ENCODE results near the gene CHST10. TPM values are rescaled to one million over a fixed set of nuclear protein-coding genes. Genes with fewer than 3 reads are reported as not detected.
"Not testable (repeated sequence)": the region's sequence is repeated elsewhere in the genome, so short reads cannot be mapped to it uniquely, and the experiment has no call there.

The CHST10 gene
- total and polyA plus RNA-seq, 9 donors = 10.6 to 16.4 (median 13.1) TPM

- H3K36me3 ChIP-seq (ENCODE audit: control insufficient read depth, insufficient read depth, low read length); H3K4me3 ChIP-seq (ENCODE audit: low read length); H3K4me1 ChIP-seq (ENCODE audit: control insufficient read depth, insufficient read depth, low read length); H3K9me3 ChIP-seq (replicated peaks; ENCODE audit: control insufficient read depth, low read depth, low read length); DNase-seq; H3K27me3 ChIP-seq (ENCODE audit: control insufficient read depth, insufficient read depth, low read length); H3K27ac ChIP-seq (ENCODE audit: low read length): not testable (repeated sequence)
- WGBS (ENCODE audit: insufficient coverage) = no CpG with 5 or more reads among the region's 1 CpG
Observed at GRCh38 chr2:100345144-100345543, 72.3 kb downstream of the CHST10 start.

GRCh38 chr2:100344433-100344832, 73.0 kb downstream of the CHST10 start:
- Histone ChIP-seq H3K27ac (ENCODE audit: low read length) (no peak overlapping the region), H3K9me3 (replicated peaks; ENCODE audit: control insufficient read depth, low read depth, low read length) (no peaks in the 10 kb centered on the region), H3K36me3 (ENCODE audit: control insufficient read depth, insufficient read depth, low read length) (no peaks in the 10 kb centered on the region), H3K4me1 (ENCODE audit: control insufficient read depth, insufficient read depth, low read length) (no peaks in the 10 kb centered on the region), H3K27me3 (ENCODE audit: control insufficient read depth, insufficient read depth, low read length) (peaks cover 3% of the 10 kb centered on the region), H3K4me3 (ENCODE audit: low read length) (no peak overlapping the region)
- WGBS (ENCODE audit: insufficient coverage) = 79% methylated on average over 3 of the region's 4 CpGs
- DNase-seq = no peak

- WGBS (ENCODE audit: insufficient coverage) = no CpG with 5 or more reads among the region's 2 CpGs
Observed at GRCh38 chr2:100342466-100342865, 75.0 kb downstream of the CHST10 start.

More at GRCh38 chr2:100342466-100342865, 75.0 kb downstream of the CHST10 start:
- not testable (repeated sequence) for H3K9me3 ChIP-seq (replicated peaks; ENCODE audit: control insufficient read depth, low read depth, low read length); H3K27me3 ChIP-seq (ENCODE audit: control insufficient read depth, insufficient read depth, low read length); H3K27ac ChIP-seq (ENCODE audit: low read length); DNase-seq; H3K4me3 ChIP-seq (ENCODE audit: low read length); H3K4me1 ChIP-seq (ENCODE audit: control insufficient read depth, insufficient read depth, low read length); H3K36me3 ChIP-seq (ENCODE audit: control insufficient read depth, insufficient read depth, low read length)

Other genes starting within 250 kb of the CHST10 start
- gene LONRF2, start 95.2 kb downstream of the CHST10 start, total RNA-seq = 1.5 TPM
- gene LONRF2, start 95.2 kb downstream of the CHST10 start, polyA plus RNA-seq (ENCODE audit: insufficient read depth in 1 of 8, insufficient read length in 8 of 8, low replicate concordance in 1 of 8) = 1 to 10 TPM in 1 of 8 donors, under 1 TPM in 7; 0.22 to 1.5 (median 0.62) TPM
- not detected for gene NMS, start 52.8 kb upstream of the CHST10 start, total RNA-seq
- not detected for gene NMS, start 52.8 kb upstream of the CHST10 start, polyA plus RNA-seq (ENCODE audit: insufficient read depth in 1 of 8, insufficient read length in 8 of 8, low replicate concordance in 1 of 8)
- 17.8 TPM for gene PDCL3, start 145.3 kb upstream of the CHST10 start, total RNA-seq
- gene PDCL3, start 145.3 kb upstream of the CHST10 start, polyA plus RNA-seq (ENCODE audit: insufficient read depth in 1 of 8, insufficient read length in 8 of 8, low replicate concordance in 1 of 8) = 10 to 100 TPM; 32.5 to 49.3 (median 38.8) TPM

Measured in muscle of leg (tissue), 11 donors.